Nephron progenitor cell (in vitro differentiated cells): ENCODE results near the gene CREG2.

Experiments
- DNase-seq: peaks from one replicate; pipeline ENCODE4 v3.0.0; 2021
- H3K27ac Mint-ChIP-seq: 2 replicates; pipeline ENCODE4 v1.8.0; 2021; ENCODE audit warnings: mild to moderate bottlenecking, moderate library complexity, mixed read lengths
- H3K27me3 Mint-ChIP-seq: 2 replicates; pipeline ENCODE4 v1.8.0; 2021; ENCODE audit warnings: mild to moderate bottlenecking, low read depth, mixed read lengths; ENCODE audit not compliant: poor library complexity
- H3K36me3 Mint-ChIP-seq: 2 replicates; pipeline ENCODE4 v1.8.0; 2021; ENCODE audit warnings: low read depth, mixed read lengths
- H3K4me1 Mint-ChIP-seq: 2 replicates; pipeline ENCODE4 v1.8.0; 2021; ENCODE audit warnings: mixed read lengths
- H3K4me3 Mint-ChIP-seq: 2 replicates; pipeline ENCODE4 v1.8.0; 2021; ENCODE audit warnings: mild to moderate bottlenecking, moderate library complexity, mixed read lengths
- H3K9me3 Mint-ChIP-seq: 2 replicates; pipeline ENCODE4 v1.8.0; 2021; ENCODE audit warnings: mild to moderate bottlenecking, moderate library complexity, mixed read lengths
- TF ChIP-seq, protein P1 (sequence below): fragments of 200-600 bp; sonication (generic); IDR thresholded peaks from 2 replicates; pipeline ENCODE4 v1.5.0; 2021; ENCODE audit warnings: antibody characterized with exemption

Gene CREG2

DNA sequence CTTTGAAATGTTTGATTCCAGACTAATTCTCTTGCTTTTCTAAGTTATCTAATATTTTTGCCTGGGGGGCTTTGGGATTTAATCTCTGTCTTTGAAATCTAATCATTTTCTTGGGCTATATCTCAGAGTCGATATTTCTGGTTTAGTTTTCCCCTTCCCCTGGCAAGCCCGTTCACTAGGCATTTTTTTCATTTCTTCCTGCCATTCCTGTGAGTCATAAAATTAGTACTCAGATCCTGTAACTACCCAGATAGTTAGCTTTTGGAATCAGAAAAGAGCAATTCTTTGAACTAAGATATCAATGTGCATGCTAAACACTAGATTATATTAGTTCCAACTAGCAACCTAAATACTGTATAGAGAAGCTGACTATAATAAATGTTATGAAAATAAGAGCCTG lies 49.4 kb downstream of the CREG2 start:
- Mint-ChIP-seq H3K9me3 (peaks cover 4% of the 10 kb centered on the region), H3K36me3 (no peaks in the 10 kb centered on the region), H3K4me1 (peaks cover 47% of the 10 kb centered on the region), H3K4me3 (no peak overlapping the region), H3K27me3 (peaks cover 9% of the 10 kb centered on the region), H3K27ac (no peak overlapping the region)
- no peak for DNase-seq
- TF ChIP-seq, protein P1, sequence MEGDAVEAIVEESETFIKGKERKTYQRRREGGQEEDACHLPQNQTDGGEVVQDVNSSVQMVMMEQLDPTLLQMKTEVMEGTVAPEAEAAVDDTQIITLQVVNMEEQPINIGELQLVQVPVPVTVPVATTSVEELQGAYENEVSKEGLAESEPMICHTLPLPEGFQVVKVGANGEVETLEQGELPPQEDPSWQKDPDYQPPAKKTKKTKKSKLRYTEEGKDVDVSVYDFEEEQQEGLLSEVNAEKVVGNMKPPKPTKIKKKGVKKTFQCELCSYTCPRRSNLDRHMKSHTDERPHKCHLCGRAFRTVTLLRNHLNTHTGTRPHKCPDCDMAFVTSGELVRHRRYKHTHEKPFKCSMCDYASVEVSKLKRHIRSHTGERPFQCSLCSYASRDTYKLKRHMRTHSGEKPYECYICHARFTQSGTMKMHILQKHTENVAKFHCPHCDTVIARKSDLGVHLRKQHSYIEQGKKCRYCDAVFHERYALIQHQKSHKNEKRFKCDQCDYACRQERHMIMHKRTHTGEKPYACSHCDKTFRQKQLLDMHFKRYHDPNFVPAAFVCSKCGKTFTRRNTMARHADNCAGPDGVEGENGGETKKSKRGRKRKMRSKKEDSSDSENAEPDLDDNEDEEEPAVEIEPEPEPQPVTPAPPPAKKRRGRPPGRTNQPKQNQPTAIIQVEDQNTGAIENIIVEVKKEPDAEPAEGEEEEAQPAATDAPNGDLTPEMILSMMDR, result no peak

DNA sequence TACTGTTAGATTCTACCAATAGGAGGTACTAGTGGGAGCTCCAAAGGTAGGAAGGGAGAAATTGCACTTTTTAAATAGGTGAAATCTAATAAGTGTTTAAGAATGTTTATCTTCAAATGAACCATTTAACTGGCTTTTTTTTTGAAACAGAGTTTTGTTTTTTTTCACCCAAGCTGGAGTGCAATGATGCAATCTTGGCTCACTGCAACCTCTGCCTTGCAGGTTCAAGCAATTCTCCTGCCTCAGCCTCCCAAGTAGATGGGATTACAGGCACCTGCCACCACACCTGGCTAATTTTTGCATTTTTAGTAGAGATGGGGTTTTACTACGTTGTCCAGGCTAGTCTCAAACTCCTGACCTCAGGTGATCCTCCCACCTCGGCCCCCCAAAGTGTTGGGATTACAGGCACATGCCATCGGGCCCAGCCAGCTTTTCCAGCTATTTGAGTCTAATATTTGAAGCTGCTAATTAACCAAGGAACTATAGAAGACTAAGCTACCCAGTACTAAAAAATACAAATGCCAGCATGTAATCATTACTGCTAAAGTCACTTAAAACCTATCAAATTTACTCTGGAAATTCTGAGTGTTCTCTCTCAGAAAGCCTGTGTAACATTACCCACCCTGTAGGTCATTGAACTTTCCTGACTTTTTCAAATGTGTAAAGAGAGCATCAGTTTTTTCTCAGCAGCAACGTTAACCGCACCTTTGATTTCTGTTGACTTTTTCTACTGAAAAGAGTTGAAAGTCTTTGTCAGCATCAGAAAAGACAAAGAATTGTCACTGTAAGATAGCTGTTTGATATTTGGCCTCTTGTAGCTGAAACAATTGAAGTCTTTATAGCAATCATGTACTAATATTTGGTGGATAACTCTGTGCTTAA lies 54.2 kb downstream of the CREG2 start:
- H3K27ac Mint-ChIP-seq, result peak overlapping the region; percentile 83
- no peaks in the 10 kb centered on the region for H3K9me3 Mint-ChIP-seq
- no peak for DNase-seq
- peaks cover 20% of the 10 kb centered on the region for H3K4me1 Mint-ChIP-seq
- TF ChIP-seq, protein P1, result no peak
- H3K27me3 Mint-ChIP-seq, result peaks cover 6% of the 10 kb centered on the region
- no peaks in the 10 kb centered on the region for H3K36me3 Mint-ChIP-seq
- H3K4me3 Mint-ChIP-seq, result no peak overlapping the region

DNA sequence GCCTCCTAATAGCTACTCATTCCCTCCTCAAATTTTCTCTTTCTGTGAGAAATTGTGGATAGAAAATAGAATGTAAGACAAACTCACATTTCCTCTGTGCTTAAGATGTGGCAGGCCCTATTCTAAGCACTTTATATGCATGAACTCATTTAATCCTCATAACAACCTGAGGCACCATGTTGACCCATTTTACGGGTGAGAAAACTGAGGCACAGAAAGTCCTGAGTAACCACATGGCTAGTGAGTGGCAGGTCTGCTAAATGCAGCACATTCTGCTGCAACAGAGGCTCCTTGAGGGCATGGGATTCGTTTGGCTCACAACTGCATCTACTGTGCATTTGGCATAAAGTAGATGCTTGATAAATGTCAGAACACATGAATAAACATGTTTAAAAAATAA lies 56.1 kb downstream of the CREG2 start:
- H3K27me3 Mint-ChIP-seq, result no peaks in the 10 kb centered on the region
- H3K36me3 Mint-ChIP-seq, result no peaks in the 10 kb centered on the region
- peaks cover 19% of the 10 kb centered on the region for H3K4me1 Mint-ChIP-seq
- TF ChIP-seq, protein P1, result no peak
- no peak for DNase-seq
- no peak overlapping the region for H3K4me3 Mint-ChIP-seq
- H3K9me3 Mint-ChIP-seq, result no peaks in the 10 kb centered on the region
- peak overlapping the region; percentile 62 for H3K27ac Mint-ChIP-seq

DNA sequence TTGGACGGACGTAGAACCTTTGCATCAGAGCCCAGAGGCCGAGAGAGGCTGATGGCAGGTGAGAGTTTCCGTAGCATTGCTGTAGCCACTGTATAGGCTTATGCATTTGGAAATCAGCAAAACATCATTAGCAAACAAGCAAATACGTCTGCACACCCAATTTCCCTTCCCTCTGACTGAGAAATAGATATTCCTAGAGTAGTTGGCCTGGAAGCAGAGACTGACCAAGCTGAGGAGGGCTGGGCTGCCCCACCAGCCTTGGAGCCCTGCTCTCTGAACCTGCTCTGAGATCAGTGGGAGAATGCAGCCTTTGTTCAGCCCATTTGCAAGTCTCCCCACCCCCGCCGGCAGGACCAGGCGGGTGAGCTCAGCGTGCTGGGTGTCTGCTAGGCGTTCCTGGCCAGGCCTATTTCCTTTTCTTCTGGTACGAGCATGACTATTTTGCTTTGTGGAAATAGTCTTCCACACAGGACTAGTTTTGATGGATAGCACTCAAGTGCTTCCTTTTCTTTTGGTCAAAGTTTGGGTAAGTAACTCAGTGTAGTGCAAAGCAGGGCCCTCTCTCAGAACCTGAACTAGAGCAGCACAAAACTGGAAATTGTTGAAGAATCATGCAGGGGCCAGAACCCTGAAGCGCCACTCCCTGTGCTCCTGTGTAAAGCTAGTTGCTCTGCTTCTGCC lies 56.9 kb downstream of the CREG2 start:
- Mint-ChIP-seq H3K27ac (peak overlapping the region; percentile 62), H3K36me3 (no peaks in the 10 kb centered on the region), H3K4me1 (peaks cover 19% of the 10 kb centered on the region), H3K27me3 (no peaks in the 10 kb centered on the region), H3K4me3 (no peak overlapping the region), H3K9me3 (no peaks in the 10 kb centered on the region)
- peak; percentile 15 for DNase-seq
- TF ChIP-seq, protein P1, result no peak

DNA sequence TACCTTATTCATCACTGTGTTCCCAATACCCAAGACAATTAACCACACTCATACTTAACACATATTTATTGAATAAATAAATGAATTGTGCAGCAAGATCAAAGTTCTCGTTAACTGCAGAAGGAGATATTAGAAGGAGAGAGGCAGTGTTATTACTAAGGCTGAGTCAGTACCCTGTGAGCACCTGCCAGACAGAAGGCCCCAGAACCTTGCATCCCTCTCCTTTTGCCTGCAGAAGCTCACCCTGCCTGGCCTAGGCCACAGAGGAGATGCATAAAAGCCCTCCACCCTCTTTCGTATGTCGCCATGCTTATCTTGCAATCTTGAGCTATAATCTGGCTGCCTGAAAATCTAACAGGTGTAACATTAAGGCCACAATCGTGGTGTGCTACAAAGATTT lies 58.3 kb downstream of the CREG2 start:
- Mint-ChIP-seq H3K36me3 (no peaks in the 10 kb centered on the region), H3K4me1 (peaks cover 19% of the 10 kb centered on the region), H3K27me3 (no peaks in the 10 kb centered on the region), H3K9me3 (peaks cover 5% of the 10 kb centered on the region), H3K27ac (no peak overlapping the region), H3K4me3 (no peak overlapping the region)
- DNase-seq, result no peak
- TF ChIP-seq, protein P1, result no peak
